Stomach (tissue), 4 donors: ENCODE measurements around the gene GPX7.

Experiments used
- EP300 ChIP-seq: sonication (generic); formaldehyde crosslinking; IDR thresholded peaks from one replicate; pipeline ENCODE4 v1.6.1; 2017; ENCODE audit warnings: antibody characterized with exemption
- POLR2A ChIP-seq, 4 donors: fragments of 450-650 bp; IDR thresholded peaks; one replicate each; pipeline ENCODE4 v1.6.1; 2016; ENCODE audit warnings: antibody characterized with exemption in 4 of 4, control low read depth in 2 of 4, mild to moderate bottlenecking in 1 of 4, moderate library complexity in 1 of 4
- TF ChIP-seq, protein P1 (sequence below), 7 experiments: fragments of 450-650 bp in 4 of 7; fragments of 200-600 bp in 3 of 7; sonication (generic) in 3 of 7; IDR thresholded peaks; one replicate each; pipeline ENCODE4 v1.5.1; 2016 to 2019; ENCODE audit warnings: antibody characterized with exemption in 7 of 7, control low read depth in 2 of 7, mild to moderate bottlenecking in 1 of 7

DNA sequence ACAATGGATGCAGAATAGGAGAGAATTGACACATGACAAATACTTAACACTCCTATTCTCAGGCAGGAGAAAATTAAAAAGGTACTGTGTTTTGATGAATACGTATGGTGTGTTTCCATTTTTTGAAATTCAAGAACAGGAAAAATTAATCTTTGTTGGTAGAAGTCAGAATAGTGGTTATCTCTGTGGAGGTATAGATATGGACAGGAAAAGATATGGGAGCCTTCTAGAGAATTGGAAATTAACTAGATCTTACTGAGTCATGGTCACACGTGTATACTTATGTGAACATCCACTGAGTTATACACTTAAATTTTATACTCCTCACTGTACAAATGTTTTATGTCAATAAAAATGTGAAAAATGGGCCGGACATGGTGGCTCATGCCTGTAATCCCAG, 39.4 kb upstream of the GPX7 start:
- TF ChIP-seq POLR2A (IDR thresholded peaks at IDR 0.05) (no peak), EP300 (no peak)
- TF ChIP-seq, protein P1, sequence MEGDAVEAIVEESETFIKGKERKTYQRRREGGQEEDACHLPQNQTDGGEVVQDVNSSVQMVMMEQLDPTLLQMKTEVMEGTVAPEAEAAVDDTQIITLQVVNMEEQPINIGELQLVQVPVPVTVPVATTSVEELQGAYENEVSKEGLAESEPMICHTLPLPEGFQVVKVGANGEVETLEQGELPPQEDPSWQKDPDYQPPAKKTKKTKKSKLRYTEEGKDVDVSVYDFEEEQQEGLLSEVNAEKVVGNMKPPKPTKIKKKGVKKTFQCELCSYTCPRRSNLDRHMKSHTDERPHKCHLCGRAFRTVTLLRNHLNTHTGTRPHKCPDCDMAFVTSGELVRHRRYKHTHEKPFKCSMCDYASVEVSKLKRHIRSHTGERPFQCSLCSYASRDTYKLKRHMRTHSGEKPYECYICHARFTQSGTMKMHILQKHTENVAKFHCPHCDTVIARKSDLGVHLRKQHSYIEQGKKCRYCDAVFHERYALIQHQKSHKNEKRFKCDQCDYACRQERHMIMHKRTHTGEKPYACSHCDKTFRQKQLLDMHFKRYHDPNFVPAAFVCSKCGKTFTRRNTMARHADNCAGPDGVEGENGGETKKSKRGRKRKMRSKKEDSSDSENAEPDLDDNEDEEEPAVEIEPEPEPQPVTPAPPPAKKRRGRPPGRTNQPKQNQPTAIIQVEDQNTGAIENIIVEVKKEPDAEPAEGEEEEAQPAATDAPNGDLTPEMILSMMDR (IDR thresholded peaks at IDR 0.05): no peak
